HFFc6 (cell line): ENCODE measurements around the gene KIF13A. TPM values are rescaled to one million over a fixed set of nuclear protein-coding genes. Genes with fewer than 3 reads are reported as not detected.

Experiments
- DNase-seq: peaks from one replicate; pipeline ENCODE4 v3.0.0-alpha.2; 2018
- H3K27ac Mint-ChIP-seq: 2 replicates; pipeline ENCODE4 v1.8.0; 2020; ENCODE audit warnings: mild to moderate bottlenecking, mixed read lengths
- H3K27me3 Mint-ChIP-seq: 2 replicates; pipeline ENCODE4 v1.8.0; 2021; ENCODE audit warnings: mild to moderate bottlenecking, moderate library complexity, mixed read lengths; ENCODE audit not compliant: insufficient read depth
- H3K36me3 Mint-ChIP-seq: 2 replicates; pipeline ENCODE4 v1.8.0; 2021; ENCODE audit warnings: low read depth, mixed read lengths
- H3K4me1 Mint-ChIP-seq: 2 replicates; pipeline ENCODE4 v1.8.0; 2020; ENCODE audit warnings: low read depth, mixed read lengths
- H3K4me3 Mint-ChIP-seq: 2 replicates; pipeline ENCODE4 v1.8.0; 2020; ENCODE audit warnings: mild to moderate bottlenecking, moderate library complexity, mixed read lengths
- H3K9me3 Mint-ChIP-seq: 2 replicates; pipeline ENCODE4 v1.8.0; 2020; ENCODE audit warnings: mild to moderate bottlenecking, mixed read lengths
- total RNA-seq, 6 experiments: library from RNA; stranded (reverse); fragmentation: NEBNext Ultra II Directional; extraction: Animal tissue kit (Norgen Biotek cat#: 25700); gene quantifications; 2 replicates in 1 of 6; 3 replicates in 5 of 6; pipeline ENCODE4 v1.2.3, GENCODE V29; 2021
- TF ChIP-seq, protein P1 (sequence below): fragments of 200-600 bp; sonication (generic); IDR thresholded peaks from 2 replicates; pipeline ENCODE4 v1.5.0; 2021; ENCODE audit warnings: antibody characterized with exemption, mild to moderate bottlenecking

Gene KIF13A
- total RNA-seq, 6 experiments from 2014 or later = 63.7 to 72.8 (median 66.4) TPM

DNA sequence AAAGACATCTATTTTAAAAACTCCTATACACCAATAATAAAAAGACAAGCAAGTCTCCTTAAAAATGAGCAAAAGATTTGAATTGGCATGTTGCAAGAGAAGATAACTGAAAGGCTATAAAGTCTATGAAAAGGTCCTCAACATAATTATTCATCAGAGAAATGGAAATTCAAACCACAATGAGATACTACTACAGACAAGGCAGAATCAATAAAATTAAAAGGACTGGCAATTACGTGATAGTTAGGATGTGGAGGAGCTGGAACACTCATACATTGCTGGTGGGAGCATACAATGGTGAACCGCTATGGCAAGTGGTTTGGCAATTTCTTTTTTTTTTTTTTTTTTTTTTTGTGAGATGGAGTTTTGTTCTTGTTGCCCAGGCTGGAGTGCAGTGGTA is 43.8 kb upstream of the KIF13A start:
- no peaks in the 10 kb centered on the region for H3K9me3 Mint-ChIP-seq
- no peak overlapping the region for H3K27ac Mint-ChIP-seq
- H3K4me3 Mint-ChIP-seq = no peak overlapping the region
- no peak for DNase-seq
- TF ChIP-seq, protein P1, sequence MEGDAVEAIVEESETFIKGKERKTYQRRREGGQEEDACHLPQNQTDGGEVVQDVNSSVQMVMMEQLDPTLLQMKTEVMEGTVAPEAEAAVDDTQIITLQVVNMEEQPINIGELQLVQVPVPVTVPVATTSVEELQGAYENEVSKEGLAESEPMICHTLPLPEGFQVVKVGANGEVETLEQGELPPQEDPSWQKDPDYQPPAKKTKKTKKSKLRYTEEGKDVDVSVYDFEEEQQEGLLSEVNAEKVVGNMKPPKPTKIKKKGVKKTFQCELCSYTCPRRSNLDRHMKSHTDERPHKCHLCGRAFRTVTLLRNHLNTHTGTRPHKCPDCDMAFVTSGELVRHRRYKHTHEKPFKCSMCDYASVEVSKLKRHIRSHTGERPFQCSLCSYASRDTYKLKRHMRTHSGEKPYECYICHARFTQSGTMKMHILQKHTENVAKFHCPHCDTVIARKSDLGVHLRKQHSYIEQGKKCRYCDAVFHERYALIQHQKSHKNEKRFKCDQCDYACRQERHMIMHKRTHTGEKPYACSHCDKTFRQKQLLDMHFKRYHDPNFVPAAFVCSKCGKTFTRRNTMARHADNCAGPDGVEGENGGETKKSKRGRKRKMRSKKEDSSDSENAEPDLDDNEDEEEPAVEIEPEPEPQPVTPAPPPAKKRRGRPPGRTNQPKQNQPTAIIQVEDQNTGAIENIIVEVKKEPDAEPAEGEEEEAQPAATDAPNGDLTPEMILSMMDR = no peak
- no peaks in the 10 kb centered on the region for H3K36me3 Mint-ChIP-seq
- peaks cover 3% of the 10 kb centered on the region for H3K27me3 Mint-ChIP-seq
- H3K4me1 Mint-ChIP-seq = no peaks in the 10 kb centered on the region

DNA sequence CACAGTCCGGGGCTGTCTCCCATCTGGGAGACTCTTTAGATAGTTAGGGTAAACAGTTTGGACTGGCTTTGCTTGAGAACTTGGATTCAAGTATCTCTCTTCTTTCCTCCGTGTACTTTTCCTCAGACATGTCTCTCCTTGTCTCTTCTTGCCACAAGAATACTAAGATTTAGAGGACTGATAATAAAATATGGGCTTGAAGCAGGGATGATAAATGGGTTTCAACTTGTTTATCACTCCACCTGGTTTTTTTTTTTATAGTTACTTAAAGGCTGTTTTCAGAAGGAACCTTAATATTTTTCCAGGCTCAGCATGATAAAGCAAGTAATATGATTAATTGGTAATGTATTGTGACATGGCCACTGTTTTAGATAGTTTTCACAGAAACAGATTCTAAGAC is 40.9 kb upstream of the KIF13A start:
- DNase-seq = no peak
- Mint-ChIP-seq H3K4me1 (peaks cover 16% of the 10 kb centered on the region), H3K4me3 (no peak overlapping the region), H3K27me3 (peaks cover 3% of the 10 kb centered on the region), H3K36me3 (no peaks in the 10 kb centered on the region), H3K9me3 (no peaks in the 10 kb centered on the region), H3K27ac (no peak overlapping the region)
- TF ChIP-seq, protein P1 = no peak

DNA sequence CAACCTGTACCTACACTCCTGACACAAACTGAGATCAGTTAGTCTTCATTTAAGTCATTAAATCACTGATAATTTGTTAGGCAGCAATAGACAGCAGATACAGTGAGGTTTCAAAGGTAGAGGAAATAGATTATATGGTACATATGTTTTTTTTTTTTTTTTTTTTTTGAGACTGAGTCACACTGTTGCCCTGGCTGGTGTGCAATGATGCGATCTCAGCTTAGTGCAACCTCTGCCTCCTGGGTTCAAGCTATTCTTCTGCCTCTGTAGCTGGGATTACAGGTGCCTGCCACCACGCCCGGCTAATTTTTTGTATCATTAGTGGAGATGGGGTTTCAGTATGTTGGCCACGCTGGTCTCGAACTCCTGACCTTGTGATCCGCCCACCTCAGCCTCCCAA is 38.2 kb upstream of the KIF13A start:
- H3K9me3 Mint-ChIP-seq = peaks cover 5% of the 10 kb centered on the region
- H3K4me1 Mint-ChIP-seq = peaks cover 36% of the 10 kb centered on the region
- H3K4me3 Mint-ChIP-seq = no peak overlapping the region
- TF ChIP-seq, protein P1 = no peak
- no peak overlapping the region for H3K27ac Mint-ChIP-seq
- H3K27me3 Mint-ChIP-seq = no peaks in the 10 kb centered on the region; the same call in 1 of the 2 replicates
- DNase-seq = no peak
- peaks cover 4% of the 10 kb centered on the region for H3K36me3 Mint-ChIP-seq

DNA sequence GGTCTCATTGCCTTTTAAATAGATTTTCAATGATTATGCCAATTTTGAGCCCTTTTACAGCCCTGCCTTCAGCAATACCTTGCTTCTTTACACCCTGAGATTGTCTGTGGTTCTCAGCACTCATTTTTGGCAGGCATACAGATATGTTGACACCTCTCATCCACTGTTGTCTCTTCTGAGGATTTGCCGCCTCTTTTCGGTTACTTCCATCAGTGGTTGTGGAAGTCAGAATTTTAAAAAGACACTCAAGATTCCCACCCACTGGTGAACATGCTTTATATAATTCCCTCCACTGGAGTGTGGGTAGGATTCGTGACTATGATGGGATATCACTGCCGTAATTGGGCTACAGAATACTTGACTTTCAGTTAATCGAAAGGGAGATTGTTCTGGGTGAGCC is 37.4 kb upstream of the KIF13A start:
- TF ChIP-seq, protein P1 = no peak
- no peak overlapping the region for H3K4me3 Mint-ChIP-seq

DNA sequence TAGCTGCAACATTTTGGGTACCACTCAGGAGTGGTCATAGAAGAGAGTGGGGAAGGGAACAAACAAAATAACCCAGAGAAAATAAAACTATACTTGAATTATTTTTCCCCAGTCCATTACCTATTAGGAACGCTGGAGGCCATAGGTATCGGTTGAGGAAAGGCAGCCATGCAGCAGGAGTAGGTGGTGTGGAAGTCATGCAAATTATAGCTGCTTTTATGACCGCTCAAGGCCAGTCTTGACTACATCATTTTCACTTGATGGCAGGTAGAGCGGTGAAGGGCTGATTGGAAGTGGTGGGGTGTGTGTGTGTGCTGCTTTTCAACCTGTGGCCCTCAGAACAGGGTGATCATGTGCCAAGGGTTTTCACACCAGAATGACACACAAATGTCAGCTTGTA is 36.5 kb upstream of the KIF13A start:
- no peak overlapping the region for H3K27ac Mint-ChIP-seq
- no peak overlapping the region for H3K4me3 Mint-ChIP-seq
- peaks cover 36% of the 10 kb centered on the region for H3K4me1 Mint-ChIP-seq
- TF ChIP-seq, protein P1 = no peak
- H3K9me3 Mint-ChIP-seq = peaks cover 7% of the 10 kb centered on the region
- no peaks in the 10 kb centered on the region; the same call in 1 of the 2 replicates for H3K27me3 Mint-ChIP-seq
- DNase-seq = no peak
- H3K36me3 Mint-ChIP-seq = peaks cover 7% of the 10 kb centered on the region

More for the DNA sequence above, 37.4 kb upstream of the KIF13A start:
- Mint-ChIP-seq H3K27ac (no peak overlapping the region), H3K36me3 (peaks cover 7% of the 10 kb centered on the region), H3K4me1 (peaks cover 36% of the 10 kb centered on the region), H3K27me3 (no peaks in the 10 kb centered on the region; the same call in 1 of the 2 replicates), H3K9me3 (peaks cover 7% of the 10 kb centered on the region)
- no peak for DNase-seq
